ENCODE data around the gene RASGRP2. TPM values are rescaled to one million over a fixed set of nuclear protein-coding genes. Genes with fewer than 3 reads are reported as not detected.

Gene RASGRP2
- total RNA-seq, 1 experiment from 2014 or later: 4.0 TPM

DNA sequence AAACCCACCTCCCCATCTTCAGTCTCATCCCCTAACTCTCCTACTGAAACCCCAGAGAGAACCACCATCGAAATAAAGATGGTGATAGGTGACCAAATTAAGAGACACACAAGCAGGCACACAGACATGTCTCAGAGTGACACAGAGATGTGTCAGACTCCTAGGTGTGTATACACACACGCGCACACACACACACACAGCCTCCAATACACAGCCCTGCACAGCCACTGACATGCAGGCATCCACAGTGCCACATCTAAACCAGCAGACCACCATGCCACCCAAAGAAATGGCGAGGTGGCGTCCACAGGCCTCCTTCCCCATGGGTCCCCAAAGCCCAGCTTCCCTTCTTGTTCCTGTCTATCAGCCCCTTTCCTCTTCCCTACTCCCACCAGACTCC is 48.4 kb downstream of the RASGRP2 start:
- CTCF ChIA-PET: no interaction called here

DNA sequence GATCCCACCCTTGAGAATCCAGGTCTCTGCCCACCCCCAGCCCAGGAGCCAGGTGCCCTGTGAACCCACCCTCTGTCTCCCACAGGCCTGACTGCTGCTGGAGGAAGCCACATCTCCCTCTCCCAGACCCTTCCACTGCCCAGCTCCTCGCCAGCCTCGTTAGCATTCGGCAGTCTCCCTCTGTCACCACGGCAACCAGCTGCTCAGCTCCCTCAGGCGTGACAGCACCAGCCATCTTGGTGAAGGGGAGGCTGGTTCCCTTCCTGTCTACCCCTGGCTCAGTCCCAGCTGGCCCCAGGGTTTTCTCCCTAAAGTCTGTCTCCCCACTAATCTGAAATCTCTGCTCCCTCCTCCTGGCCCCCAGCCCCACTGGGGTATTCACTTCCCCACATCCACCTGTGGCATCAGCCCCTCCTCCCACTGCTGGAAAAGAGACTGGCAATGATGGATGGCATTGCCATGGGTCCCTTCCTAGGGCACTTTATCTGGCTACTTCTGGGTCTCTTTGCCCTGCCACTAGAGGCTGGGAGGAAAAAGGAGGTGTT is 49.0 kb downstream of the RASGRP2 start:
- no peaks in the 10 kb centered on the region for H3K4me1 ChIP-seq
- no TSS peak for BruUV-seq (replicated peaks)
- H3K9me3 ChIP-seq: no peaks in the 10 kb centered on the region
- Mint-ChIP-seq H3K9me3 (ENCODE audit: unreplicated experiment) (no peaks in the 10 kb centered on the region), H3K4me1 (ENCODE audit: low read depth, unreplicated experiment) (peaks cover 2% of the 10 kb centered on the region), H3K36me3 (ENCODE audit: insufficient read depth, unreplicated experiment) (no peaks in the 10 kb centered on the region), H3K4me3 (ENCODE audit: unreplicated experiment) (no peak overlapping the region), H3K27me3 (ENCODE audit: insufficient read depth, unreplicated experiment) (peaks cover 24% of the 10 kb centered on the region), H3K27ac (ENCODE audit: unreplicated experiment) (no peak overlapping the region)
- peaks cover 4% of the 10 kb centered on the region for H3K27me3 ChIP-seq (replicated peaks; ENCODE audit: control insufficient read depth, insufficient read depth, low read length)
- intact Hi-C loops (cut with micrococcal nuclease; ENCODE audit: unreplicated experiment): no loop called here
- H3K36me3 ChIP-seq (ENCODE audit: control insufficient read depth, insufficient read depth, low read length): no peaks in the 10 kb centered on the region
- H3K4me3 ChIP-seq (ENCODE audit: low read depth, low read length): no peak overlapping the region
- ChIA-PET POLR2A (no interaction called here), CTCF (interaction anchor here (0.5 to 1.8 kb wide), 3 partner anchors 10 to 43 kb away, joined by 4 to 7 read pairs (median 5); no protein-coding TSS in a partner anchor)
- TF ChIP-seq, protein P1, sequence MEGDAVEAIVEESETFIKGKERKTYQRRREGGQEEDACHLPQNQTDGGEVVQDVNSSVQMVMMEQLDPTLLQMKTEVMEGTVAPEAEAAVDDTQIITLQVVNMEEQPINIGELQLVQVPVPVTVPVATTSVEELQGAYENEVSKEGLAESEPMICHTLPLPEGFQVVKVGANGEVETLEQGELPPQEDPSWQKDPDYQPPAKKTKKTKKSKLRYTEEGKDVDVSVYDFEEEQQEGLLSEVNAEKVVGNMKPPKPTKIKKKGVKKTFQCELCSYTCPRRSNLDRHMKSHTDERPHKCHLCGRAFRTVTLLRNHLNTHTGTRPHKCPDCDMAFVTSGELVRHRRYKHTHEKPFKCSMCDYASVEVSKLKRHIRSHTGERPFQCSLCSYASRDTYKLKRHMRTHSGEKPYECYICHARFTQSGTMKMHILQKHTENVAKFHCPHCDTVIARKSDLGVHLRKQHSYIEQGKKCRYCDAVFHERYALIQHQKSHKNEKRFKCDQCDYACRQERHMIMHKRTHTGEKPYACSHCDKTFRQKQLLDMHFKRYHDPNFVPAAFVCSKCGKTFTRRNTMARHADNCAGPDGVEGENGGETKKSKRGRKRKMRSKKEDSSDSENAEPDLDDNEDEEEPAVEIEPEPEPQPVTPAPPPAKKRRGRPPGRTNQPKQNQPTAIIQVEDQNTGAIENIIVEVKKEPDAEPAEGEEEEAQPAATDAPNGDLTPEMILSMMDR (IDR thresholded peaks at IDR 0.05; ENCODE audit: insufficient read depth in 1 of 2, low read depth in 1 of 2, low read length in 1 of 2, severe bottlenecking in 1 of 2, unreplicated experiment in 1 of 2): no peak
- DNase-seq: no peak

More for the DNA sequence above, 48.4 kb downstream of the RASGRP2 start:
- H3K27ac Mint-ChIP-seq (ENCODE audit: unreplicated experiment): no peak overlapping the region
- no peaks in the 10 kb centered on the region for H3K9me3 ChIP-seq
- H3K4me3 Mint-ChIP-seq (ENCODE audit: unreplicated experiment): no peak overlapping the region
- H3K36me3 ChIP-seq (ENCODE audit: control insufficient read depth, insufficient read depth, low read length): no peaks in the 10 kb centered on the region
- no peaks in the 10 kb centered on the region for H3K9me3 Mint-ChIP-seq (ENCODE audit: unreplicated experiment)
- no peak for DNase-seq
- intact Hi-C loops (cut with micrococcal nuclease; ENCODE audit: unreplicated experiment): no loop called here
- peaks cover 4% of the 10 kb centered on the region for H3K27me3 ChIP-seq (replicated peaks; ENCODE audit: control insufficient read depth, insufficient read depth, low read length)
- H3K36me3 Mint-ChIP-seq (ENCODE audit: insufficient read depth, unreplicated experiment): no peaks in the 10 kb centered on the region
- no peak overlapping the region for H3K4me3 ChIP-seq (ENCODE audit: low read depth, low read length)
- H3K4me1 Mint-ChIP-seq (ENCODE audit: low read depth, unreplicated experiment): peaks cover 9% of the 10 kb centered on the region
- no TSS peak for BruUV-seq (replicated peaks)
- POLR2A ChIA-PET: no interaction called here
- no peaks in the 10 kb centered on the region for H3K4me1 ChIP-seq
- TF ChIP-seq, protein P1 (IDR thresholded peaks at IDR 0.05; ENCODE audit: insufficient read depth in 1 of 2, low read depth in 1 of 2, low read length in 1 of 2, severe bottlenecking in 1 of 2, unreplicated experiment in 1 of 2): no peak
- H3K27me3 Mint-ChIP-seq (ENCODE audit: insufficient read depth, unreplicated experiment): peaks cover 24% of the 10 kb centered on the region

DNA sequence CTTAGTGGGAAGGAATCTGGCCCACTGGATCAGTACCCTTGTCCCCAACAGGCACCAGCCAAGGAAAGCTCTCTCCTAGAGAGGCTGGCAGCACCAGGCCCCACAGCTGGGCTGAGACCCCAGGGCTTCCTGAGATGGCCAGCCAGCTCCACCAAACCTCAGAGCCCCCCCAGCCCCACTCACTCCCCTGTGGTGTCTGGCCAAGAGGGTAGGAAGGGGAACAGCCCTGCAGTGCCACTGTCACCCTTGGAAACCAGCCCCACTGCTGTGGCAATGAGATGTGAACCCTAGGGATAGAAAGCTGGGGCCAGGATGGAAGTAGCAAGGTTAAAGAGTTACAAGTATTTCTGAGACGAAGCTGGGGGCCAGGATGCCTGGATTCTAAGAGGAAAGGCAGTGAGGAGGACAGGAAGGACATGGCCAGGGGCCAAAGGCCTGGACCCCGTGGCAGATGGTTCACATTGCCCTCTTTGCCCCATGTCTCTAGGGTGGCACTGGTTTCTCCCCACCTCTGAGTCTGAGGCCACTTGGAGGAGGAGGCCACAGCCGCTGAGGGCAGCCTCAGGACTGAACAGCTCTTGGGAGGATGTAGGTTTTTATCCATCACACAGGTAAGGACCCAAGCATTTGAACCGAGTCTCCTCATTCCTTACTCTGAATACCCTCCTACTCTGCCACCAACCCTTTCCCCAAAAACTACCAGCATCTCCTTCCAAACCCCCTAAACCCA is 49.8 kb downstream of the RASGRP2 start:
- intact Hi-C loops (cut with micrococcal nuclease; ENCODE audit: unreplicated experiment): no loop called here
- Histone ChIP-seq H3K4me1 (no peaks in the 10 kb centered on the region), H3K9me3 (no peaks in the 10 kb centered on the region), H3K27me3 (replicated peaks; ENCODE audit: control insufficient read depth, insufficient read depth, low read length) (peaks cover 4% of the 10 kb centered on the region), H3K36me3 (ENCODE audit: control insufficient read depth, insufficient read depth, low read length) (no peaks in the 10 kb centered on the region), H3K4me3 (ENCODE audit: low read depth, low read length) (no peak overlapping the region)
- TF ChIP-seq, protein P1 (IDR thresholded peaks at IDR 0.05; ENCODE audit: insufficient read depth in 1 of 2, low read depth in 1 of 2, low read length in 1 of 2, severe bottlenecking in 1 of 2, unreplicated experiment in 1 of 2): no peak
- ChIA-PET CTCF (interaction anchor here (0.5 to 1.8 kb wide), 4 partner anchors 10 to 245 kb away, joined by 4 to 7 read pairs (median 4); no protein-coding TSS in a partner anchor), POLR2A (no interaction called here)
- BruUV-seq (replicated peaks): no TSS peak
- Mint-ChIP-seq H3K27me3 (ENCODE audit: insufficient read depth, unreplicated experiment) (peaks cover 24% of the 10 kb centered on the region), H3K4me3 (ENCODE audit: unreplicated experiment) (no peak overlapping the region), H3K9me3 (ENCODE audit: unreplicated experiment) (no peaks in the 10 kb centered on the region), H3K27ac (ENCODE audit: unreplicated experiment) (no peak overlapping the region), H3K36me3 (ENCODE audit: insufficient read depth, unreplicated experiment) (no peaks in the 10 kb centered on the region), H3K4me1 (ENCODE audit: low read depth, unreplicated experiment) (no peaks in the 10 kb centered on the region)
- no peak for DNase-seq
